ENCODE results near the gene ALDH1A3.

GRCh38 chr15:100879061-100879463, 569 bp upstream of the ALDH1A3 start:
- TF ChIP-seq REST (IDR thresholded peaks at IDR 0.05; ENCODE audit: low read depth) (no peak), CTCF (IDR thresholded peaks at IDR 0.05 in 2 of 3, conservative IDR thresholded peaks at IDR 0.05 in 1 of 3; ENCODE audit: borderline replicate concordance in 1 of 3, insufficient read depth in 1 of 3, low read depth in 2 of 3, low read length in 2 of 3) (no peak), POLR2AphosphoS5 (IDR thresholded peaks at IDR 0.05; ENCODE audit: low read depth, low read length) (no peak)

All from HCT116 (cell line).